GM23248 (cell line): ENCODE measurements around the gene ERAS.

ENCODE experiments used
- EZH2 ChIP-seq: fragments of 200-600 bp; sonication (generic); IDR thresholded peaks from 2 replicates; pipeline ENCODE4 v1.6.1; 2018; ENCODE audit warnings: antibody characterized with exemption, mild to moderate bottlenecking; ENCODE audit not compliant: insufficient read depth, poor library complexity, severe bottlenecking
- EZH2phosphoT487 ChIP-seq: fragments of 200-600 bp; sonication (generic); IDR thresholded peaks from 2 replicates; pipeline ENCODE4 v1.6.1; 2018; ENCODE audit warnings: antibody characterized with exemption, moderate library complexity, mild to moderate bottlenecking, low read depth; ENCODE audit not compliant: insufficient read depth

GRCh38 chrX:48784726-48785125 is 41.6 kb upstream of the ERAS start:
- TF ChIP-seq EZH2, result no peak
- no peak for TF ChIP-seq EZH2phosphoT487
